ENCODE measurements around the gene KLRC4. TPM values are rescaled to one million over a fixed set of nuclear protein-coding genes. Genes with fewer than 3 reads are reported as not detected.
"Not testable (repeated sequence)": the region's sequence is repeated elsewhere in the genome, so short reads cannot be mapped to it uniquely, and the experiment has no call there.

Gene KLRC4
- total and polyA plus RNA-seq, 2 donors from 2014 or later = 1.4 TPM; not detected in 1

DNA sequence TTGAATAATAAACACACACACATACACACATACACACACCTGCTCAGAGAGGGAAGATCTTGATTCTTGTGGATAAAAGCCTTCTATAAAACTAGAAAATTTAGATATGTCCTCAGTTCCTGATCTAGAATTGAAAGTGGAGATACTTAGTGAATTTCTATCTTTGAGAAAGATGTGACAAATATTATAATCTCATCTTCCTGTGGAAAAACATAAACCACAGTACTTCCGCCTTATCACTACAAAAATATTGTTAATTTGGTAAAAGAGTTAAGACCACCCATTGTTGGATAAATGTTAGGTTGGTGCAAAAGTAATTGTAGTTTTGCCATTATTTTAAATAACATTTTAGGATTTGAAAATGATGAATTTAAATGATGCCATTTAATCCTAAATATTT is 19.7 kb downstream of the KLRC4 start, which contains the start of gene KLRK1:
Gene KLRK1 (minus strand): TSS at position 138 of the 400 bp plus-strand sequence. CDS start 1,231 bp downstream, outside the sequence.
- Histone ChIP-seq H3K27me3 (ENCODE audit: control insufficient read depth, insufficient read depth, low read length) (no peaks in the 10 kb centered on the region), H3K27ac (ENCODE audit: low read depth in 2 of 2, low read length in 2 of 2) (no peak within 1 kb of the TSS), H3K9me3 (ENCODE audit: control insufficient read depth in 2 of 3, insufficient read depth in 1 of 3, low read length in 3 of 3) (no peaks in the 10 kb centered on the region), H3K4me3 (ENCODE audit: low read length in 3 of 3) (no peak within 1 kb of the TSS), H3K9ac (ENCODE audit: low read length in 3 of 3) (no peak within 1 kb of the TSS), H3K4me1 (ENCODE audit: control insufficient read depth in 2 of 3, insufficient read depth in 2 of 3, low read depth in 1 of 3, low read length in 3 of 3) (no peaks in the 10 kb centered on the region), H3K36me3 (ENCODE audit: control insufficient read depth in 2 of 3, insufficient read depth in 3 of 3, low read length in 3 of 3) (no peaks in the 10 kb centered on the region)
- intact Hi-C loops (cut with DNase I) = no loop called here
- TF ChIP-seq, protein P1, sequence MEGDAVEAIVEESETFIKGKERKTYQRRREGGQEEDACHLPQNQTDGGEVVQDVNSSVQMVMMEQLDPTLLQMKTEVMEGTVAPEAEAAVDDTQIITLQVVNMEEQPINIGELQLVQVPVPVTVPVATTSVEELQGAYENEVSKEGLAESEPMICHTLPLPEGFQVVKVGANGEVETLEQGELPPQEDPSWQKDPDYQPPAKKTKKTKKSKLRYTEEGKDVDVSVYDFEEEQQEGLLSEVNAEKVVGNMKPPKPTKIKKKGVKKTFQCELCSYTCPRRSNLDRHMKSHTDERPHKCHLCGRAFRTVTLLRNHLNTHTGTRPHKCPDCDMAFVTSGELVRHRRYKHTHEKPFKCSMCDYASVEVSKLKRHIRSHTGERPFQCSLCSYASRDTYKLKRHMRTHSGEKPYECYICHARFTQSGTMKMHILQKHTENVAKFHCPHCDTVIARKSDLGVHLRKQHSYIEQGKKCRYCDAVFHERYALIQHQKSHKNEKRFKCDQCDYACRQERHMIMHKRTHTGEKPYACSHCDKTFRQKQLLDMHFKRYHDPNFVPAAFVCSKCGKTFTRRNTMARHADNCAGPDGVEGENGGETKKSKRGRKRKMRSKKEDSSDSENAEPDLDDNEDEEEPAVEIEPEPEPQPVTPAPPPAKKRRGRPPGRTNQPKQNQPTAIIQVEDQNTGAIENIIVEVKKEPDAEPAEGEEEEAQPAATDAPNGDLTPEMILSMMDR (IDR thresholded peaks at IDR 0.05; ENCODE audit: borderline replicate concordance, extremely low read depth, insufficient read depth) = no peak
- DNase-seq (no peak), FAIRE-seq (no peak)

DNA sequence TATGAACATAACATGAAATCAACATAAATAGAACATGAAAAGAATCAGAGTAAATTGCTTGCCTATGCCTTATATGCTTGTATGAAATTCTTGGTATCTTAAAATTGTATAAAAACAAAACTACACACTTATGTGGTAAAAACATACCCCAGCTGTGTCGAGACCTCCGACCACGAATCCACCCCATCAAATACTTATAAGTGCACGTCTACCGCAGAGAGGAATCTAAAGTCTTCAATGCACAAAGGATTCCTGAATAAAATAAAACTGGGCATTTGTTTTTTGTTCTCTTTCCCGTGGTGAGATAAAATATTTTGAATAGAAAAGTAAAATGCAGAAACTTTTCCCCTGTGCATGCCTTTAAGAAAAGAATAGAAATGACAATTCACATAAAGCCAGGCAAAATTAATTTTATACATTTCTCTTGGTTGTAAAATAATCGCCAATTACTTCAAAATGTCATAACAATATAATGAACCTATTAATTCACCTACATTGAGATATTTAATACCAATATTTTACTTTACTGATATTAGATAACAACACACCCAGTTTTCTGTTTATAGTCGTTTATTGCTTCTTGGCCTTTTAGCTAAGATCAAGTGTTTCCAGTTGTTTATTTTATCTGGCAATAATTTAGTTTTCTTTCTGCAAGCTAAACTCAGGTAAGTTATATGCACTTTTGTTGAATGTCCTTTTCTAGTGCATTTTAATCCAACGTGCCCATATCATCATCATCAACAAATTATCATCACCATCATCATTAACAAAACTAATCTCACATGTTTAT is 20.7 kb downstream of the KLRC4 start:
- no peaks in the 10 kb centered on the region for H3K27me3 ChIP-seq (ENCODE audit: control insufficient read depth, insufficient read depth, low read length)
- H3K27ac ChIP-seq (ENCODE audit: low read depth in 2 of 2, low read length in 2 of 2) = no peak overlapping the region
- H3K4me3 ChIP-seq (ENCODE audit: low read length in 3 of 3) = no peak overlapping the region
- no peaks in the 10 kb centered on the region for H3K9me3 ChIP-seq (ENCODE audit: control insufficient read depth in 2 of 3, insufficient read depth in 1 of 3, low read length in 3 of 3)
- TF ChIP-seq, protein P1 (IDR thresholded peaks at IDR 0.05; ENCODE audit: borderline replicate concordance, extremely low read depth, insufficient read depth) = no peak
- intact Hi-C loops (cut with DNase I) = no loop called here
- H3K9ac ChIP-seq (ENCODE audit: low read length in 3 of 3) = no peak overlapping the region
- no peaks in the 10 kb centered on the region for H3K4me1 ChIP-seq (ENCODE audit: control insufficient read depth in 2 of 3, insufficient read depth in 2 of 3, low read depth in 1 of 3, low read length in 3 of 3)
- no peaks in the 10 kb centered on the region for H3K36me3 ChIP-seq (ENCODE audit: control insufficient read depth in 2 of 3, insufficient read depth in 3 of 3, low read length in 3 of 3)
- FAIRE-seq = no peak
- no peak for DNase-seq

DNA sequence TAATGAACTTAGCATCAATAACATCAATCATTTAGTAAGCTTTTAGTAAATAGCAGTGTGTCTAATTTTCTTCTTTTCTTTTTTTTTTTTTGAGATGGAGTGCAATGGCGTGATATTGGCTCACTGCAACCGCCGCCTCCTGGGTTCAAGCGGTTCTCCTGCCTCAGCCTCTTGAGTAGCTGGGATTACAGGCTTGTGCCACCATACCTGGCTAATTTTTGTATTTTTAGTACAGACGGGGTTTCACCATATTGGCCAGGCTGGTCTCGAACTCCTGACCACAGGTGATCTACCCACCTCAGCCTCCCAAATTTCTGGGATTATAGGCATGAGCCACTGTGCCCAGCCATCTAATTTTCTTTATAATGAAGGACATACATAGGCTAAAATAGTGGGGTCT is 22.1 kb downstream of the KLRC4 start:
- FAIRE-seq; H3K9me3 ChIP-seq (ENCODE audit: control insufficient read depth in 2 of 3, insufficient read depth in 1 of 3, low read length in 3 of 3); H3K4me1 ChIP-seq (ENCODE audit: control insufficient read depth in 2 of 3, insufficient read depth in 2 of 3, low read depth in 1 of 3, low read length in 3 of 3); H3K36me3 ChIP-seq (ENCODE audit: control insufficient read depth in 2 of 3, insufficient read depth in 3 of 3, low read length in 3 of 3); H3K9ac ChIP-seq (ENCODE audit: low read length in 3 of 3); DNase-seq; H3K27ac ChIP-seq (ENCODE audit: low read depth in 2 of 2, low read length in 2 of 2); H3K27me3 ChIP-seq (ENCODE audit: control insufficient read depth, insufficient read depth, low read length); H3K4me3 ChIP-seq (ENCODE audit: low read length in 3 of 3); intact Hi-C loops (cut with DNase I): not testable (repeated sequence)

DNA sequence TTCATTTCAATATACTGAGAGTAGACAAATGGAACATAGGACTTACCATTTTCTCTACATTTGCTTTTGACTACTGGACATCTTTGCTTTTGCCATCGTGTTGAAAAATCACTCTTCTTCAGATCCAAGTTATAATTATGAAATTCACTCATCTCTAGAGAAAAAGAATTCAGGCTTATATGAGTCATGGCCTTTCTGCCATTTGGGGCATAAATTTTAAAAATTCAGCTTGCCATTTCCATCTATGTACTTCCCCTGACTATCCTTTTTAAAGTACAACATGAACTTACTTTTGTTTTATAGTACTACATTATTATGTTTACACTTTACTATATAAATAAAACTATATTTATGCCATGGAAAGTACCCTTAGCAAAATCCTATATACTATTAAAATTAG is 22.7 kb downstream of the KLRC4 start:
- H3K4me1 ChIP-seq (ENCODE audit: control insufficient read depth in 2 of 3, insufficient read depth in 2 of 3, low read depth in 1 of 3, low read length in 3 of 3) = no peaks in the 10 kb centered on the region
- H3K36me3 ChIP-seq (ENCODE audit: control insufficient read depth in 2 of 3, insufficient read depth in 3 of 3, low read length in 3 of 3) = no peaks in the 10 kb centered on the region
- H3K27ac ChIP-seq (ENCODE audit: low read depth in 2 of 2, low read length in 2 of 2) = no peak overlapping the region
- no peak overlapping the region for H3K9ac ChIP-seq (ENCODE audit: low read length in 3 of 3)
- no peaks in the 10 kb centered on the region for H3K27me3 ChIP-seq (ENCODE audit: control insufficient read depth, insufficient read depth, low read length)
- DNase-seq (no peak), FAIRE-seq (no peak)
- intact Hi-C loops (cut with DNase I) = no loop called here
- H3K4me3 ChIP-seq (ENCODE audit: low read length in 3 of 3) = no peak overlapping the region
- no peaks in the 10 kb centered on the region for H3K9me3 ChIP-seq (ENCODE audit: control insufficient read depth in 2 of 3, insufficient read depth in 1 of 3, low read length in 3 of 3)
- TF ChIP-seq, protein P1 (IDR thresholded peaks at IDR 0.05; ENCODE audit: borderline replicate concordance, extremely low read depth, insufficient read depth) = no peak
